Lung (tissue), 12 donors: Measurements from ENCODE around the gene CD14. TPM values are rescaled to one million over a fixed set of nuclear protein-coding genes. Genes with fewer than 3 reads are reported as not detected.
"Not testable (repeated sequence)": the region's sequence is repeated elsewhere in the genome, so short reads cannot be mapped to it uniquely, and the experiment has no call there.

Experiments
- ATAC-seq: fragments of 200-7000 bp; cut with Tn5 transposase; one replicate; pipeline ENCODE4 v1.9.1; 2020; ENCODE audit warnings: moderate number of reproducible peaks; ENCODE audit not compliant: insufficient read depth, low FRiP score
- DNase-seq, 3 donors: peaks; one replicate each; pipeline ENCODE4 v3.0.0-alpha.2; 2013 to 2017
- H3K27ac ChIP-seq, 2 donors: one replicate each; pipeline ENCODE4 v1.5.1; 2013; ENCODE audit warnings: mild to moderate bottlenecking in 2 of 2, moderate library complexity in 2 of 2, control low read depth in 1 of 2, inconsistent platforms in 1 of 2, low read depth in 1 of 2, low read length in 1 of 2
- H3K27me3 ChIP-seq, 3 donors: one replicate each; pipeline ENCODE4 v1.5.1; 2013; ENCODE audit warnings: low read length in 2 of 3; ENCODE audit not compliant: control insufficient read depth in 3 of 3, insufficient read depth in 3 of 3
- H3K36me3 ChIP-seq, 4 donors: one replicate each; pipeline ENCODE4 v1.5.1; 2013; ENCODE audit warnings: low read length in 4 of 4, mild to moderate bottlenecking in 1 of 4, moderate library complexity in 1 of 4; ENCODE audit not compliant: control insufficient read depth in 4 of 4, insufficient read depth in 4 of 4
- H3K4me1 ChIP-seq, 5 donors: one replicate each; pipeline ENCODE4 v1.5.1; 2013; ENCODE audit warnings: low read length in 5 of 5, mild to moderate bottlenecking in 2 of 5, moderate library complexity in 1 of 5; ENCODE audit not compliant: control insufficient read depth in 5 of 5, insufficient read depth in 5 of 5
- H3K4me3 ChIP-seq: one replicate; pipeline ENCODE4 v1.5.1; 2013; ENCODE audit warnings: mild to moderate bottlenecking, control low read depth, moderate library complexity
- H3K9ac ChIP-seq, 2 donors: one replicate each; pipeline ENCODE4 v1.5.1; 2013; ENCODE audit warnings: low read length in 2 of 2, control low read depth in 1 of 2; ENCODE audit not compliant: insufficient read depth in 1 of 2
- H3K9me3 ChIP-seq, 4 donors: one replicate each; pipeline ENCODE4 v1.5.1; 2013; ENCODE audit warnings: low read length in 3 of 4, mild to moderate bottlenecking in 1 of 4, moderate library complexity in 1 of 4; ENCODE audit not compliant: control insufficient read depth in 4 of 4, insufficient read depth in 3 of 4
- WGBS, 2 donors: extraction: QIAGEN DNeasy Blood & Tissue Kit; methylation state at CpG; one replicate each; pipeline ENCODE4 v1.1.7; 2013; 5-methylcytosine and 5-hydroxymethylcytosine counted together
- polyA plus RNA-seq, 2 donors: library from polyadenylated mRNA; stranded (reverse); fragments of 200-250 nt; gene quantifications; one replicate each; pipeline ENCODE4 v1.2.1, GENCODE V29; 2013
- total RNA-seq, 2 donors: library from RNA; depleted of rRNA in 1 of 2; stranded (reverse); fragments of >200 nt in 1 of 2; gene quantifications; one replicate each; pipeline ENCODE4 v1.2.1, GENCODE V29; 2014 to 2021
- TF ChIP-seq, protein P1 (sequence below): IDR thresholded peaks from 2 replicates; pipeline ENCODE4 v1.5.1; 2012; ENCODE audit warnings: mild to moderate bottlenecking; ENCODE audit errors: control extremely low read depth, extremely low read depth
- donor health status: control.
- donor health status: control.
- donor health status: Bipolar disorder and iron deficiency.
- donor health status: healthy.
- donor health status: DM: yes; HTN: yes; CAD: no.

Gene CD14
- total and polyA plus RNA-seq, 4 donors, result 57.9 to 357 (median 80.2) TPM

DNA sequence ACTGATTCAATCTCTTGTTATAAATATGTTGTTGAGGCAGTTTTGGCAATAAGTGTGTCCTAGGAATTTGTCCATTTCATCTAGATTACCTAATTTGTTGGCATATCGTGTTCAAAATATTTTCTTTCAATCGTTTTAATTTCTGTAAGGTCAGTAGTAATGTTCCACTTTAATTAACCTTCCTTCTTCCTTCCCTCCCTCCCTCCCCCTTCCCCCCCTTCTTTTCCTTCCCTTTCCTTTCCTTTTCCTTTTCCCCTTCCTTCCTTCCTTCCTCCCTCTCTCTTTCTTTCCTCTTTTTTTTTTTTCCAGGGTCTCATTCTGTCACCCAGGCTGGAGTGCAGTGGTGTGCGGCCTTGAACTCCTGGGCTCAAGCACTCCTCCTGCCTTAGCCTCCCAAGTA, 27.1 kb downstream of the CD14 start:
- ATAC-seq (no peak), DNase-seq (no peak)
- H3K9ac ChIP-seq, result no peak overlapping the region
- no peaks in the 10 kb centered on the region for H3K9me3 ChIP-seq
- H3K4me3 ChIP-seq, result no peak overlapping the region
- 65 to 83% methylated on average over 3 of the region's 3 CpGs for WGBS, 2 donors
- H3K27ac ChIP-seq, result no peak overlapping the region
- H3K4me1 ChIP-seq, result peaks cover 0 to 1% (median 0%) of the 10 kb centered on the region in 5 donors
- no peaks in the 10 kb centered on the region for H3K36me3 ChIP-seq
- TF ChIP-seq, protein P1, sequence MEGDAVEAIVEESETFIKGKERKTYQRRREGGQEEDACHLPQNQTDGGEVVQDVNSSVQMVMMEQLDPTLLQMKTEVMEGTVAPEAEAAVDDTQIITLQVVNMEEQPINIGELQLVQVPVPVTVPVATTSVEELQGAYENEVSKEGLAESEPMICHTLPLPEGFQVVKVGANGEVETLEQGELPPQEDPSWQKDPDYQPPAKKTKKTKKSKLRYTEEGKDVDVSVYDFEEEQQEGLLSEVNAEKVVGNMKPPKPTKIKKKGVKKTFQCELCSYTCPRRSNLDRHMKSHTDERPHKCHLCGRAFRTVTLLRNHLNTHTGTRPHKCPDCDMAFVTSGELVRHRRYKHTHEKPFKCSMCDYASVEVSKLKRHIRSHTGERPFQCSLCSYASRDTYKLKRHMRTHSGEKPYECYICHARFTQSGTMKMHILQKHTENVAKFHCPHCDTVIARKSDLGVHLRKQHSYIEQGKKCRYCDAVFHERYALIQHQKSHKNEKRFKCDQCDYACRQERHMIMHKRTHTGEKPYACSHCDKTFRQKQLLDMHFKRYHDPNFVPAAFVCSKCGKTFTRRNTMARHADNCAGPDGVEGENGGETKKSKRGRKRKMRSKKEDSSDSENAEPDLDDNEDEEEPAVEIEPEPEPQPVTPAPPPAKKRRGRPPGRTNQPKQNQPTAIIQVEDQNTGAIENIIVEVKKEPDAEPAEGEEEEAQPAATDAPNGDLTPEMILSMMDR, result no peak
- no peaks in the 10 kb centered on the region for H3K27me3 ChIP-seq

DNA sequence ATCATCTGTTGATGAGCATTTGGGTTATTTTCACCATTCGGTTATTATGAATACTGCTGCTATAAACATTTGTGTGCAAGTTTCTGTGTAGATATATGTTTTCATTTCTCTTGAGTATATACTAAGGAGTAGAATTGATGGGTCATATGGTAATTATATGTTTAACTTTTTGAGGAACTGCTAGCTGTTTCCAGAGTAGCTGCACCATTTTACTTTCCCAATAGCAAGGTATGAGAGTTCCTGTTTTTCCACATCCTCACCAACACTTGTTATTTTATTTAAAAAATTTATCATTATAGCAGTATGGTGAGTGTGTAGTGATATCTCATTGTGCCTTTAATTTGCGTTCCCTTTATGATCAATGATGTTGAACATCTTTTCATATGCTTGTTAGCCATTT, 29.2 kb downstream of the CD14 start:
- Histone ChIP-seq H3K9ac (no peak overlapping the region), H3K36me3 (no peaks in the 10 kb centered on the region), H3K9me3 (no peaks in the 10 kb centered on the region), H3K4me3 (no peak overlapping the region), H3K4me1 (no peaks in the 10 kb centered on the region), H3K27ac (no peak overlapping the region), H3K27me3 (no peaks in the 10 kb centered on the region)
- TF ChIP-seq, protein P1, result no peak
- ATAC-seq (no peak), DNase-seq (no peak)
- 94 to 98% methylated on average over 2 of the region's 2 CpGs for WGBS, 2 donors

DNA sequence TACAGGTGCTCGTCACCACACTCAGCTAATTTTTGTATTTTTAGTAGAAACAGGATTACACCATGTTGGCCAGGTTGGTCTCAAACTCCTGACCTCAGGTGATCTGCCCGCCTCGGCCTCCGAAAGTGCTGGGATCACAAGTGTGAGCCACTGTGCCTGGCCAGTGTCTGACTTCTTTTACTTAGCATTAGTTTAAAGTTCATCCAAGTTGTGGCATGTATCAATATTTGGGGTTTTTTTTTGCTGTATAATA, 29.6 kb downstream of the CD14 start:
- not testable (repeated sequence) for H3K27ac ChIP-seq, H3K36me3 ChIP-seq, H3K27me3 ChIP-seq, H3K4me3 ChIP-seq, H3K9me3 ChIP-seq, ATAC-seq, H3K9ac ChIP-seq, DNase-seq, H3K4me1 ChIP-seq
- WGBS, 2 donors, result 94 to 97% methylated on average over 4 of the region's 4 CpGs

DNA sequence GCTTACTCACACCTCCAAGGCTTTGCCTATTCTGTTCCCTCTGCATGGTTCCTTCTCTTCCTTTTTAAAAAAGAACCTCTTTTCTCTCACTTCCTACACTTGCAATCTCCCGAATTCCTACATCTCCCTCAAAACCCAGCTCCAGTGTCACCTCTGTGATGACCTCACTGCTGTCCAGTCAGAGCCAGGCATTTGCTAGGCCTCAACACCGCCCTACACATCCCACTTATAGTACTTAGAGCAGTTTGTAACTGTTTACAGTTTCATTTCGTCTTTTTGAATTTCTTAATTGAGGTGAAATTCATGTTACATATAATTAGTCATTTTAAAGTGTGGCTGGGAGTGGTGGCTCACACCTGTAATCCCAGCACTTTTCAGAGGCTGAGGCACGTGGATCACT, 30.8 kb downstream of the CD14 start:
- DNase-seq (no peak), ATAC-seq (no peak)
- no peaks in the 10 kb centered on the region for H3K4me1 ChIP-seq
- TF ChIP-seq, protein P1, result no peak
- H3K9ac ChIP-seq, result no peak overlapping the region
- no peak overlapping the region for H3K27ac ChIP-seq
- H3K9me3 ChIP-seq, result no peaks in the 10 kb centered on the region
- H3K36me3 ChIP-seq, result no peaks in the 10 kb centered on the region
- WGBS, 2 donors, result 69 to 71% methylated on average over 4 of the region's 4 CpGs
- H3K27me3 ChIP-seq, result no peaks in the 10 kb centered on the region
- no peak overlapping the region for H3K4me3 ChIP-seq
